PFSK-1 (cell line): Measurements from ENCODE around the gene THAP8.

ENCODE experiments used
- POLR2AphosphoS5 ChIP-seq: IDR thresholded peaks from 2 replicates; pipeline ENCODE4 v1.6.1; 2012; ENCODE audit warnings: low read depth, mild to moderate bottlenecking, control low read depth, low read length, moderate library complexity
- SIN3A ChIP-seq: IDR thresholded peaks from 2 replicates; pipeline ENCODE4 v1.6.1; 2012; ENCODE audit warnings: mild to moderate bottlenecking, low read length, moderate library complexity, borderline replicate concordance; ENCODE audit not compliant: insufficient read depth
- TAF1 ChIP-seq: IDR thresholded peaks from 2 replicates; pipeline ENCODE4 v1.6.1; 2012; ENCODE audit warnings: low read length, control low read depth, borderline replicate concordance; ENCODE audit not compliant: insufficient read depth

DNA sequence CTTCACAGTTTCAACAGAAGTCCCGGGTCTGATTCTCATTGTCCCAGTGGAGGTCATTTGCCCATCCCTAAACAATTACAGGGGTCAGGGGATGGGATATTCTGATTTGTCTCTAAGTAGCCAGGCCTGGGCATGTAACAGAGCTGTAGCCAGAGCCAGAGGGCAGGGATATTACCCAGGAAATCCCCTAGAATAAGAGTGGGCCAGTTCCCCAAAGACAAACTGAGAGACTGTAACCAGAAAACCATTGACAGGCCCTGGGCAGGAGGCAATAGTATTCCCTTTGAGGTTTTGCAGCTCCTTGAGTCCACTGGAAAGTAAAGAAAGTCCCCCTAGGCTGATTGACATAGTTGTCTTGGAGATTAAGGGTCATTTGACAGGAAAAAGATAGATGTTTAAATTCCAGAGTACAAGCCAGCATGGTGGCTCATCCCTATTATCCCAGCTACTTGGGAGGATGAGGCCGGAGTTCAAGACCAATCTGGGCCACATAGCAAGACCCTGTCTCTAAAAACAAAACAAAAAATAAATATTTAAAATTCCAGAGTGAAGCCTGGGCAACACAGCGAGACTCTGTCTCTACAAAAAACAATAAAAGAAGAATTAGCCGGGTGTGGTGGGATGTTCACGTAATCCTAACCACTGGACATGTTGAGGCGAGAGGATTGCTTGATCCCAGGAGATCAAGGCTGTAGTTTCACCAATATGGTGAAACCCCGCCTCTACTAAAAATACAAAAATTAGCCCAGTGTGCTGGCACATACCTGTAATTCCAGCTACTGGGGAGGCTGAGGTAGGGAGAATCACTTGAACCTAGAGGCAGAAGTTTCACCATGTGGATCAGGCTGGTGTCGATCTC lies 60.9 kb downstream of the THAP8 start:
- TF ChIP-seq TAF1 (no peak), SIN3A (no peak), POLR2AphosphoS5 (no peak)
